ENCODE measurements around the gene FKBP1B.
"Not testable (repeated sequence)": the region's sequence is repeated elsewhere in the genome, so short reads cannot be mapped to it uniquely, and the experiment has no call there.

The FKBP1B gene

GRCh38 chr2:24072259-24072658 lies 22.7 kb downstream of the FKBP1B start:
- no peak for DNase-seq

- DNase-seq, result no peak
These were observed 24.3 kb downstream of the FKBP1B start for GRCh38 chr2:24073816-24074215.

DNA sequence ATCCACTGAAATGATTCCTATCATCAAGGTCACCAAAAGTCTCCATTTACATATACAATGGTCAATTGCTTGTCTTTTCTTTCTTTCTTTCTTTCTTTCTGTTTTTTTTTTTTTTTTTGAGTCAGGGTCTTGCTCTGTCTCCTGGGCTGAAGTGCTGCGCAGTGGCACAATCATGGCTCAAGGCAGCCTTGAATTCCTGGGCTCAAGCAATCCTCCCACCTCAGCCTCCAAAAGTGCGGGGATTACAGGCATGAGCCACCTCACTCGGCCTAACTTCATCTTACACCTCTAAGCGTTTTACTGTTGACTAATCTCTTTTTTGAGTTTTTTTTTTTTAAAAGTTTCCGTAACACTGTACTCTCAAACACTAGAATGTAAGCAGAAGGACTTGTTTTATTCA lies 25.7 kb downstream of the FKBP1B start:
- DNase-seq, result no peak

DNA sequence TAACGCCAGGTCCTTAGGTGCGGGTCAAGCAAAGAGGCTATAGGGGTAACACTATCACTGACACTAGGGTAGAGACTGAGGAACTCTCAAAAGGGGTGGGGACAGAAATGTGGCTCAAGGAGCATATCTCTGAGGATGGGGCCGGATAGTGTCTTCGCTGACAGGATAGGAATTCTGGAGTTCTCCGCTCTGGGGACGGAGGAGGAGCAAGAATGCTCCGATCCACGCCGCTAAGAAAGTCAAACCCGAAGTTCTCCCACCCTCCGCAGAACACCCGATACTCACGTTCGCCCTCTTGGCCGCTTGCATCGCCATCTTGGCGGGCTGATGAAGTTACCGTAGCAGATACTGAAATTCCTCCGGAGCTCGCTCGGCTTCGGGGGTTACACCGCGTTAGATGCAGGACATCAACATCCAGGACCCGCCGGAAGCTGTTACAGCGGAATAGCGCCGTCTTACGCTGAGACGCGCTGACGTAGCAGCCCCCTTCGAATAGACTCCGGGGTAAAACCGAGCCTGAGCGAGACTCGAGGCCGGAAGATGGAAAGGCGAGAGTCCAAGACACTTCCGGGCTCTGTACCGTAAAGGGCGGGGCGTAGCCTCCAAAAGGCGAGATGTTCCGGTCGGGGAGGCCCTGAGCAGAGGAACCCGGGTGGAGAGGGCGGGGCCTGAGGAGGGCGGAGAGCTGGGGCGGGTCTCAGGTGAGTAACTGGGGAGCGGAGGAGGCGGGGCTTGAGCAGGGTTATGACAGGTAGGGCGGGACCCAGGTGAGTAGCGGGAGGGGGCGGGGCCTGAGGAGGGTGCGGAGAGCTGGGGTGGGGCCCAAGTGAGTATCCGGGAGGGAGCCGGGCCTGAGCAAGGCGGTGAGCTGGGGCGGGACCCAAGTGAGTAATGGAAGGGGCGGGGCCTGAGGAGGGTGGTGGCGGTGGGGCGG lies 26.6 kb downstream of the FKBP1B start, which contains the start of gene SF3B6:
Gene SF3B6, minus strand, starts transcription at position 412 of the 934 bp plus-strand sequence. Its CDS starts 97 bp downstream, at position 315.
- peak; percentile 95 for DNase-seq

DNA sequence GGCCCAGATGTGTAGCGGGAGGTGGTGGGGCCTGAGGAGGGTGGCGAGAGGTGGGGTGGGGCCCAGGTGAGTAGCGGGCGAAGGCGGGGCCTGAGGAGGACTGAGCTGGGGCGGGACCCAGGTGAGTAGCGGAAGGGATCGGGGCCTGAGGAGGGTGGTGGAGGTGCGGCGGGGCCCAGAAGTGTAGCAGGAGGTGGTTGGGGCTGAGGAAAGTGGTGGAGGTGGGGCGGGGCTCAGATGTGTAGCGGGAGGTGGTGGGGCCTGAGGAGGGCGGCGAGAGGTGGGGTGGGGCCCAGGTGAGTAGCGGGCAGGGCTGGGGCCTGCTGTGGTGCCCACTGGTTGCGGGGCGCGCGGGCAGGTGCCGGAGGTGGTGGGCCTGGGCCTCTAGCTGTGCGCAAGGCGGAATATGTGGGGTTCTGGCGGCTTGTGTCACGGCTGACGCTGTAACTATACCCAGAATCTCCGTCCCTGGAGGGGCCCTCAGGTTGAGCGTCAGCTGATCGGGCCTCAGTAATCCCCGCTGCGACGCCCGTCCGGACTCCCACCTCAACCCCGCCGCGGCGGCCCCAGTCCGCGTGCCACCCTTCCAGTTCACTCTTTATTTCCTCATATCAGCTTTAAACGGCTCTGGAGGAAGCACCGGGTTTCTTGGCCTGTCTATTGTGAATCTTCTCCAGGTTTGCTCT lies 27.5 kb downstream of the FKBP1B start:
- peak; percentile 57 for DNase-seq

GRCh38 chr2:24077535-24077877 lies 28.0 kb downstream of the FKBP1B start:
- no peak for DNase-seq

GRCh38 chr2:24077879-24078278 lies 28.3 kb downstream of the FKBP1B start:
- no peak for DNase-seq

DNA sequence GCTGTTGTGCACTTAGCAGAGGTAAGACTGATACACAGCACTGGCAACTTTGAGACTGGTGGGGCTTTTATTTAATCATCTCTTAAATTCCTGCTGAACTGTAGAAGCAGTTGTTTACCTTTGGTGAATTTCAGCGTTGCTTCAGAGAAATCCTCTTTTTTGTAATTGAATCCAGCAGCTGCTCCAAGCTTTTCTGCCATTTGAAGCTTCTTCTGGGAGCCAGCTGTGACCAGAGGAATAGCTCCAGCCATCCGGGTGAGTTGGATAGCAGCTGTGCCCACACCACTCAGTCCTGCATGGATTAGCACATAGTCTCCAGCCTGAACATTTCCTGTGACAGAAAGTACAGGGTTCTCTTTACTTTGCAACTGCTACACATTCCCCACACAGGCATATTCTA lies 31.2 kb downstream of the FKBP1B start:
- no peak for DNase-seq

DNA sequence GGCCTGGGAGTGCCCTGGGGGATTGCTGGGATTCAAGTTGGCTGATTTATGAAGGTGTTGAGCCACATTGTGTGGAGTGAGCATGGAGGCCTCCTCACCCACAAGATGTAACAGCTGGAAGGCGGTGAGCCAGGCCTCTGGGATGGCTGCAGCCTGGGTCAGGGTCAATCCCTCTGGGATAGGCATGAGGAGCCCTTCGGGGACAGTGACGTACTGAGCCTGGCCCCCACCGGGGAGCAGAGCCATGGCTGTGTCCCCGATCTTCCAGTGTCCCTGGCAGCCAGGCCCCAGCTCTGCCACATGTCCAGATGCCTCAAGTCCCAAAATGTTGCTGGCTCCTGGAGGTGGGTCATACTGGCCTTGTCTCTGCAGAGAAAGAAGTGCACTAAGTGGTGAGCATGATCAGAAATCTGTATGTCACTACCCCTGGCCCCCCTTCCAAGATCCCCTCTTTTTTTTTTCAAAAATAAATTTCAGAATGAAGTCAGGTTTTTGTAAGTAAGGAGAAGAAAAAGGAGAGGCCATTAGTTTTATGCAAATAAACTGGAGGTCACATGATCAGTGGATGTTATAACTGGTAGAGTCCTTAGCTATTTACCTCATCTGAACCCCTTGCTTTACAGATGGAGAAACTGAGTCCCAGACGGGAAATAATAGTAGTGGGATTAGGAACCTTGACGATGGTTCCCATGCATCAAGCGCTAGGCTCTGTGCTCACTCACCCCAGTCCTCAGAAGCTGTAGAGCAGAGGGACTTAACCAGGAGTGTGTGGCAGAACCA lies 33.4 kb downstream of the FKBP1B start:
- no peak for DNase-seq

GRCh38 chr2:24083567-24084385 lies 34.2 kb downstream of the FKBP1B start:
- peak; percentile 92 for DNase-seq

DNA sequence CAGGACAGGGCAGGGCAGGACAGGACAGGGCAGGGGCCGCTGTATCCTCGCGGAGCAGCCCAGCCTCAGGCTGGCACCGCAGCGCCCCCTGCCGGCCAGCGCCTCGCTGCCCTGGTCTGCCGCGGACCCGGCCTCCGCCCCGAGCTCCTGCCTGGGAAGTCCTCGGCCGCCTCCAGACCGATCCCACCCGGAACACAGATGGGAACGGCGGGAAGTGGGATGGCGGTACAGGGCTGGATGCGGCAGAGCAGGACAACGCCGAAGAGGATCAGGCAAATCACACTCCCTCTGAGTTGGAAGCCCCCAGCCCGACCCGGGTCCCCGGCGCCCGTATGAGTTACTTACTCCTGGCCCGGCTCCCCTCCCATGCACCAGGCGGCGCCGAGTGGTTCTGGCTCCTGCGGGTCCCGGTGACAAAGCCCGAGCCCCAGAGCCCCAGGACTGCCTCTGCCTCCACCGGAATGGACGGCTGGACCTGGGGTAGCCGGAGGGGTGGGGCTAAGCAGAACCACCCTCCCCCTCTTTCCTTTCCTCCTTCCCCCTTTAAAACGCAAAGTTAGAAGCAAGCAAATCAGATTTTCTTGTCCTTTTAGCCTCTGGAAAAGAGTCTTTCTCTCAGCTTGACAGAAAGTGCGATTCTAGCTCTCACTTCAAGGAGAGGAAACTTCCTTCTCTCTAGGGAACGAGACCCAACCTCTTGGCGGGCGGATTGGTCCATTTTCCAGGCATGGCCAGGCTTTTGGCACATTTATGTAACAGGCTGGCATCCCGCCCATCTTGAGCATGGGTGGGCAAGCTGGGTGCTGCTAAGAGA lies 35.1 kb downstream of the FKBP1B start, which contains the start of gene TP53I3:
Gene TP53I3, minus strand, starts transcription at position 449 of the 814 bp plus-strand sequence. CDS start 508 bp downstream, outside the sequence.
- peak; percentile 99 for DNase-seq

DNA sequence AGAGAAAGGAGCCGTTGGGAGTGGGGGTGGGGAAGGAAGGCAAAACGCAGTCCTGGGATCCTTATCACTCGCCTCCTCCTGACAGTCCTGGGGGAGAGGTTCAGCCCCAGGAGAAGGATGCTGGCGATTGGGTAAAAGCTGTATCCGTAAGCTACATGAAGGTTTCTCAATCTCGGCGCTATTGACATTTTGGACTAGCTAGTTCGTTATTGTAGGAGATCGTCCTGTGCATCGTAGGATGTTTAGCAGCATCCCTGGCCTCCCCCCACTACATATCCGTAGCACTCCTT lies 35.6 kb downstream of the FKBP1B start:
- no peak for DNase-seq

- DNase-seq, result no peak
These were observed 36.7 kb downstream of the FKBP1B start for GRCh38 chr2:24086241-24086640.

GRCh38 chr2:24087032-24087431 lies 37.5 kb downstream of the FKBP1B start:
- no peak for DNase-seq

DNA sequence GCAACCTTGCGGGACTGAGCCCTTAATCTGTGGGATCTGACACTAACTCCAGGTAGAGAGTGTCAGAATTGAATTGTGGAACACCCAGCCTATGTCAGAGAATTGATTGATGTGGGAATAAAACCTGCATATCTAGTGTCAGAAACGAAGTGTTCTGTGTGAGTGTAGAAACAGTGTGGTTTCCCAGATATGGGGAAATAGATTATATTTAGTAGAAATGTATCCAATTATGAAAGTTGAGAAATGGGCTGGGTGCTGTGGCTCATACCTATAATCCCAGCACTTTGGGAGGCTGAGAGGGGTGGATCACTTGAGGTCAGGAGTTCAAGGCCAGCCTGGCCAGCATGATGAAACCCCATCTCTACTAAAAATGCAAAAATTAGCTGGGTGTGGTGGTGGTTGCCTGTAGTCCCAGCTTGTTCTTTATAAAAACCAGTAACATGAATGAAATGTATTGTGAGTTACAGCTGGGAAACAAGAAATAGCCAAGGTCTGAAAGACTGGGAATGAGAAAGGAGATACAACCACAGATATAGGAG lies 39.3 kb downstream of the FKBP1B start:
- DNase-seq, result no peak

DNA sequence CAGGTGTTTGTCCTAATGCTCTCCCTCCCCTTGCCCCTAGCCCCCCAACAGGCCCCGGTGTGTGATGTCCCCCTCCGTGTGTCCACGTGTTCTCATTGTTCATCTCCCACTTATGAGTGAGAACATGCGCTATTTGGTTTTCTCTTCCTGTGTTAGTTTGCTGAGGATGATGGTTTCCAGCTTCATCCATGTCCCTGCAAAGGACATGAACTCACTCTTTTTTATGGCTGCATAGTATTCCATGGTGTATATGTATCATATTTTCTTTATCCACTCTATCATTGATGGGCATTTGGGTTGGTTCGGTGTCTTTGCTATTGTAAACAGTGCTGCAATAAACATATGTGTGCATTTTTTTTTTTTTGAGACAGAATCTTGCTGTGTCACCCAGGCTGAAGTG lies 43.7 kb downstream of the FKBP1B start:
- not testable (repeated sequence) for DNase-seq

DNA sequence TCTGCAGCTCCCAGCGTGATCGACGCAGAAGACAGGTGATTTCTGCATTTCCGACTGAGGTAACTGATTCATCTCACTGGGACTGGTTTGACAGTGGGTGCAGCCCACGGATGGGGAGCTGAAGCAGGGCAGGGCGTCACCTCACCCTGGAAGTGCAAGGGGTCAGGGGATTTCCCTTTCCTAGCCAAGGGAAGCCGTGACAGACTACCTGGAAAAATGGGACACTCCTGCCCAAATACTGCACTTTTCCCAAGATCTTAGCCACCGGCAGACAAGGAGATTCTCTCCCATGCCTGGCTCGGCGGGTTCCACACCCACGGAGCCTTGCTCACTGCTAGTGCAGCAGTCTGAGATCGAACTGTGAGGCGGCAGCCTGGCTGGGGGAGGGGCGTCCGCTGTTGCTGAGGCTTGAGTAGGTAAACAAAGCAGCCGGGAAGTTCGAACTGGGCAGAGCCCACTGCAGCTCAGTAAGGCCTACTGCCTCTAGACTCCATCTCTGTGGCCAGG lies 45.7 kb downstream of the FKBP1B start:
- DNase-seq, result not testable (repeated sequence)

DNA sequence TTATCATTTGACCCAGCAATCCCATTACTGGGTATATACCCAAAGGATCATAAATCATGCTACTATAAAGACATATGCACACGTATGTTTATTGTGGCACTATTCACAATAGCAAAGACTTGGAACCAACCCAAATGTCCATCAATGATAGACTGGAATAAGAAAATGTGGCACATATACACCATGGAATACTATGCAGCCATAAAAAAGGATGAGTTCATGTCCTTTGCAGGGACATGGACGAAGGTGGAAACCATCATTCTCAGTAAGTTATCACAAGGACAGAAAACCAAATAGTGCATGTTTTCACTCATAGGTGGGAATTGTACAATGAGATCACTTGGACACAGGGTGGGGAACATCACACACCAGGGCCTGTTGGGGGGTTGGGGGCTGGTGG lies 51.2 kb downstream of the FKBP1B start:
- not testable (repeated sequence) for DNase-seq

GRCh38 chr2:24101992-24102391 lies 52.5 kb downstream of the FKBP1B start:
- no peak for DNase-seq

GRCh38 chr2:24102677-24103076 lies 53.1 kb downstream of the FKBP1B start:
- DNase-seq, result no peak

DNA sequence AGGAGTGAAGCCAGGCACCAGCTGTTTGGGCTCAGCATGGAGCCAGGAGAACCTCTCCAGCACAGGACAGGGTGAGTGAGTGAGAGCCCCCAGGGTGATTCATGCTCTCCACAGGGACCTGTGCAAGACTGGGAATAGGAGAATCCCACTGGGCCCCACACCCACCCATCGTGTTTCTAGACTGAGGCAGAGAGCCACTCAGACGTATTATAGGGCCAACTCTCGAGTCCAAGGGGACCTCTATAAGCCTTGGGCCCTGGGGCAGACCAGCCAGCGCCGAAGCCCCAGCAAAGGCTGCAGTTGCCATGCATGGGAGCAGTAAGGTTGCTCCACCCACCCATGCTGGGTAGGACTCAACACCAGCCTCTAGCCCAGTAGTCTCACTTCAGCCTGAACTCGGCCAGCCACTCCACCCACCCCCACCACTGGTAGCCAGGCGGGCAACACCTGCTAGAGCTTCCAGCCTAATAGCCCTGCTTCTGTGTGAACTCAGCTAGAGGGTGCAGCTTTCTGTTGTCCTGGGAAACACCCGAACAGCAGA lies 54.6 kb downstream of the FKBP1B start:
- no peak for DNase-seq

Data from retina (tissue), 1 donor.